Measurements from ENCODE around the gene C1QBP.
A peak's percentile ranks its signal among the peaks of the same experiment; 100 is the strongest.

Gene C1QBP

GRCh38 chr17:5438716-5439445 lies at the start of gene C1QBP:
C1QBP (minus strand) TSS chr17:5439155; CDS start chr17:5439073, 82 bp downstream.
- Mint-ChIP-seq H3K4me1 (peaks cover 43% of the 10 kb centered on the region), H3K27ac (peak within 1 kb of the TSS; percentile 92), H3K4me3 (peak within 1 kb of the TSS; percentile 93), H3K36me3 (ENCODE audit: low read depth) (peaks cover 53% of the 10 kb centered on the region), H3K27me3 (no peaks in the 10 kb centered on the region), H3K9me3 (no peaks in the 10 kb centered on the region)
- ATAC-seq: peak; percentile 94
- peak; percentile 95 for DNase-seq

GRCh38 chr17:5488752-5489151 lies 49.8 kb upstream of the C1QBP start:
- no peaks in the 10 kb centered on the region for H3K27me3 Mint-ChIP-seq
- no peaks in the 10 kb centered on the region for H3K9me3 Mint-ChIP-seq
- peaks cover 49% of the 10 kb centered on the region for H3K4me1 Mint-ChIP-seq
- DNase-seq: no peak
- H3K27ac Mint-ChIP-seq: no peak overlapping the region
- H3K4me3 Mint-ChIP-seq: no peak overlapping the region
- H3K36me3 Mint-ChIP-seq (ENCODE audit: low read depth): peaks cover 57% of the 10 kb centered on the region
- ATAC-seq: no peak

- peak; percentile 96 for ATAC-seq
- Mint-ChIP-seq H3K4me1 (peaks cover 58% of the 10 kb centered on the region), H3K9me3 (no peaks in the 10 kb centered on the region), H3K27ac (peak within 1 kb of the TSS; percentile 98), H3K4me3 (peak within 1 kb of the TSS; percentile 96), H3K27me3 (no peaks in the 10 kb centered on the region), H3K36me3 (ENCODE audit: low read depth) (peaks cover 69% of the 10 kb centered on the region)
- DNase-seq: peak; percentile 96
Observed at GRCh38 chr17:5486206-5487124, 47.5 kb upstream of the C1QBP start, which contains the start of gene MIS12. MIS12 (plus strand) TSS chr17:5486566; CDS start chr17:5488863, 2,297 bp downstream.

GRCh38 chr17:5485270-5486205 lies 46.6 kb upstream of the C1QBP start, which contains the start of gene DERL2:
DERL2 (minus strand) TSS chr17:5486178; CDS start chr17:5486161, 17 bp downstream.
- H3K4me1 Mint-ChIP-seq: peaks cover 58% of the 10 kb centered on the region

GRCh38 chr17:5481451-5481850 lies 42.5 kb upstream of the C1QBP start:
- no peak overlapping the region for H3K4me3 Mint-ChIP-seq
- no peaks in the 10 kb centered on the region for H3K27me3 Mint-ChIP-seq
- no peak for DNase-seq
- peaks cover 70% of the 10 kb centered on the region for H3K36me3 Mint-ChIP-seq (ENCODE audit: low read depth)
- ATAC-seq: no peak
- no peak overlapping the region for H3K27ac Mint-ChIP-seq
- H3K9me3 Mint-ChIP-seq: no peaks in the 10 kb centered on the region
- peaks cover 34% of the 10 kb centered on the region for H3K4me1 Mint-ChIP-seq

More at GRCh38 chr17:5485270-5486205, 46.6 kb upstream of the C1QBP start, which contains the start of gene DERL2:
- ATAC-seq (peak; percentile 16), DNase-seq (no peak)
- Mint-ChIP-seq H3K27ac (peak within 1 kb of the TSS; percentile 98), H3K27me3 (no peaks in the 10 kb centered on the region), H3K4me3 (peak within 1 kb of the TSS; percentile 96), H3K9me3 (no peaks in the 10 kb centered on the region), H3K36me3 (ENCODE audit: low read depth) (peaks cover 71% of the 10 kb centered on the region)

- no peak for DNase-seq
- H3K9me3 Mint-ChIP-seq: no peaks in the 10 kb centered on the region
- H3K4me3 Mint-ChIP-seq: no peak overlapping the region
- H3K36me3 Mint-ChIP-seq (ENCODE audit: low read depth): peaks cover 70% of the 10 kb centered on the region
- no peak overlapping the region for H3K27ac Mint-ChIP-seq
- H3K27me3 Mint-ChIP-seq: no peaks in the 10 kb centered on the region
- peaks cover 32% of the 10 kb centered on the region for H3K4me1 Mint-ChIP-seq
- no peak for ATAC-seq
Observed at GRCh38 chr17:5480962-5481361, 42.0 kb upstream of the C1QBP start.

GRCh38 chr17:5478992-5479391 lies 40.0 kb upstream of the C1QBP start:
- H3K4me1 Mint-ChIP-seq: peaks cover 14% of the 10 kb centered on the region
- DNase-seq (no peak), ATAC-seq (no peak)

GRCh38 chr17:5473906-5474305 lies 35.0 kb upstream of the C1QBP start:
- H3K36me3 Mint-ChIP-seq (ENCODE audit: low read depth): peaks cover 47% of the 10 kb centered on the region
- no peak overlapping the region for H3K27ac Mint-ChIP-seq
- peaks cover 10% of the 10 kb centered on the region for H3K4me1 Mint-ChIP-seq

More at GRCh38 chr17:5478992-5479391, 40.0 kb upstream of the C1QBP start:
- Mint-ChIP-seq H3K27ac (no peak overlapping the region), H3K36me3 (ENCODE audit: low read depth) (peaks cover 70% of the 10 kb centered on the region), H3K27me3 (no peaks in the 10 kb centered on the region), H3K4me3 (no peak overlapping the region), H3K9me3 (no peaks in the 10 kb centered on the region)

GRCh38 chr17:5472511-5472910 lies 33.6 kb upstream of the C1QBP start:
- DNase-seq (no peak), ATAC-seq (no peak)
- H3K27me3 Mint-ChIP-seq: no peaks in the 10 kb centered on the region
- peaks cover 15% of the 10 kb centered on the region for H3K4me1 Mint-ChIP-seq
- no peak overlapping the region for H3K27ac Mint-ChIP-seq
- H3K9me3 Mint-ChIP-seq: no peaks in the 10 kb centered on the region
- H3K36me3 Mint-ChIP-seq (ENCODE audit: low read depth): peaks cover 38% of the 10 kb centered on the region
- no peak overlapping the region for H3K4me3 Mint-ChIP-seq

More at GRCh38 chr17:5473906-5474305, 35.0 kb upstream of the C1QBP start:
- H3K27me3 Mint-ChIP-seq: no peaks in the 10 kb centered on the region
- ATAC-seq (no peak), DNase-seq (no peak)
- no peaks in the 10 kb centered on the region for H3K9me3 Mint-ChIP-seq
- H3K4me3 Mint-ChIP-seq: no peak overlapping the region

- H3K4me1 Mint-ChIP-seq: peaks cover 37% of the 10 kb centered on the region
- H3K36me3 Mint-ChIP-seq (ENCODE audit: low read depth): peaks cover 35% of the 10 kb centered on the region
- H3K9me3 Mint-ChIP-seq: no peaks in the 10 kb centered on the region
- DNase-seq (peak; percentile 19), ATAC-seq (peak; percentile 7)
- H3K4me3 Mint-ChIP-seq: peak overlapping the region; percentile 95
- H3K27me3 Mint-ChIP-seq: no peaks in the 10 kb centered on the region
- H3K27ac Mint-ChIP-seq: peak overlapping the region; percentile 68
Observed at GRCh38 chr17:5468075-5468473, 29.1 kb upstream of the C1QBP start.

- H3K4me3 Mint-ChIP-seq: peak overlapping the region; percentile 95
- H3K4me1 Mint-ChIP-seq: peaks cover 37% of the 10 kb centered on the region
- H3K36me3 Mint-ChIP-seq (ENCODE audit: low read depth): peaks cover 40% of the 10 kb centered on the region
- no peak for ATAC-seq
- H3K27me3 Mint-ChIP-seq: no peaks in the 10 kb centered on the region
- no peaks in the 10 kb centered on the region for H3K9me3 Mint-ChIP-seq
- H3K27ac Mint-ChIP-seq: peak overlapping the region; percentile 68
- no peak for DNase-seq
Observed at GRCh38 chr17:5467416-5467815, 28.5 kb upstream of the C1QBP start.

- Mint-ChIP-seq H3K27me3 (no peaks in the 10 kb centered on the region), H3K4me3 (peak overlapping the region; percentile 95), H3K4me1 (peaks cover 37% of the 10 kb centered on the region), H3K36me3 (ENCODE audit: low read depth) (peaks cover 38% of the 10 kb centered on the region), H3K27ac (no peak overlapping the region), H3K9me3 (no peaks in the 10 kb centered on the region)
- ATAC-seq: no peak
- DNase-seq: no peak
Observed at GRCh38 chr17:5466295-5466694, 27.3 kb upstream of the C1QBP start.

GRCh38 chr17:5464717-5465507 lies 26.0 kb upstream of the C1QBP start:
- ATAC-seq (no peak), DNase-seq (no peak)
- H3K27me3 Mint-ChIP-seq: no peaks in the 10 kb centered on the region
- H3K4me3 Mint-ChIP-seq: no peak overlapping the region
- H3K9me3 Mint-ChIP-seq: no peaks in the 10 kb centered on the region
- peaks cover 35% of the 10 kb centered on the region for H3K4me1 Mint-ChIP-seq
- H3K36me3 Mint-ChIP-seq (ENCODE audit: low read depth): peaks cover 49% of the 10 kb centered on the region
- H3K27ac Mint-ChIP-seq: no peak overlapping the region
